Ramos (cell line): ENCODE measurements around the gene SORCS1.
"Not testable (repeated sequence)": the region's sequence is repeated elsewhere in the genome, so short reads cannot be mapped to it uniquely, and the experiment has no call there.

ENCODE experiments used
- in situ Hi-C: fragments of 300-500 bp; cut with MboI; formaldehyde crosslinking; loops from one replicate; pipeline ENCODE4 v1.14.3; 2022; ENCODE audit warnings: low sequenced_read_pairs; ENCODE audit not compliant: unreplicated experiment

SORCS1 gene

GRCh38 chr10:107056182-107056581 lies 108.3 kb downstream of the SORCS1 start:
- in situ Hi-C loops = no loop called here

- in situ Hi-C loops = no loop called here
Measured at GRCh38 chr10:107054469-107055156, 109.9 kb downstream of the SORCS1 start.

GRCh38 chr10:107051769-107052168 lies 112.7 kb downstream of the SORCS1 start:
- in situ Hi-C loops = no loop called here

GRCh38 chr10:107043461-107043860 lies 121.0 kb downstream of the SORCS1 start:
- in situ Hi-C loops = no loop called here

GRCh38 chr10:107037192-107038122 lies 127.0 kb downstream of the SORCS1 start:
- in situ Hi-C loops = no loop called here

- in situ Hi-C loops = no loop called here
Measured at GRCh38 chr10:107033799-107034422, 130.6 kb downstream of the SORCS1 start.

- in situ Hi-C loops = no loop called here
Measured at GRCh38 chr10:107032700-107033401, 131.7 kb downstream of the SORCS1 start.

GRCh38 chr10:107031931-107032699 lies 132.4 kb downstream of the SORCS1 start:
- in situ Hi-C loops = no loop called here

- in situ Hi-C loops = no loop called here
Measured at GRCh38 chr10:107028236-107028635, 136.3 kb downstream of the SORCS1 start.

GRCh38 chr10:107025676-107026075 lies 138.8 kb downstream of the SORCS1 start:
- in situ Hi-C loops = no loop called here

GRCh38 chr10:107024033-107024432 lies 140.5 kb downstream of the SORCS1 start:
- in situ Hi-C loops = not testable (repeated sequence)

GRCh38 chr10:107022600-107023354 lies 141.7 kb downstream of the SORCS1 start:
- in situ Hi-C loops = no loop called here

GRCh38 chr10:107019154-107019553 lies 145.4 kb downstream of the SORCS1 start:
- in situ Hi-C loops = no loop called here

GRCh38 chr10:107013258-107014006 lies 151.1 kb downstream of the SORCS1 start:
- in situ Hi-C loops = no loop called here

- in situ Hi-C loops = no loop called here
Measured at GRCh38 chr10:107011992-107012391, 152.5 kb downstream of the SORCS1 start.

GRCh38 chr10:107011105-107011504 lies 153.4 kb downstream of the SORCS1 start:
- in situ Hi-C loops = no loop called here

- in situ Hi-C loops = no loop called here
Measured at GRCh38 chr10:107010531-107010930, 154.0 kb downstream of the SORCS1 start.

GRCh38 chr10:107004362-107004761 lies 160.1 kb downstream of the SORCS1 start:
- in situ Hi-C loops = no loop called here
